Measurements from ENCODE around the gene GRAP2. TPM values are rescaled to one million over a fixed set of nuclear protein-coding genes. Genes with fewer than 3 reads are reported as not detected.

The GRAP2 gene
- polyA plus RNA-seq, 1 of the 3 experiments (the other 2 are of a cell fraction) = 0.13 TPM

GRCh38 chr22:39974065-39974464 lies 73.2 kb downstream of the GRAP2 start:
- Histone ChIP-seq H4K20me1 (ENCODE audit: insufficient read depth) (no peaks in the 10 kb centered on the region), H3K9ac (no peak overlapping the region), H3K79me2 (ENCODE audit: insufficient read depth) (no peaks in the 10 kb centered on the region), H3K27me3 (ENCODE audit: insufficient read depth) (no peaks in the 10 kb centered on the region), H3K9me2 (no peaks in the 10 kb centered on the region), H3K27ac (ENCODE audit: low read depth in 2 of 2, low read length in 1 of 2) (no peak overlapping the region), H3K4me2 (no peak overlapping the region), H3K4me1 (ENCODE audit: control insufficient read depth in 1 of 2, insufficient read depth in 2 of 2, low read depth in 1 of 2, low read length in 1 of 2) (no peaks in the 10 kb centered on the region), H3K4me3 (ENCODE audit: low read depth in 2 of 2, low read length in 1 of 2) (no peak overlapping the region), H3F3A (replicated peaks; ENCODE audit: insufficient read depth) (no peaks in the 10 kb centered on the region), H3K9me3 (no peaks in the 10 kb centered on the region), H3K36me3 (replicated peaks in 1 of 2; ENCODE audit: control insufficient read depth in 1 of 2, insufficient read depth in 2 of 2, low read length in 1 of 2) (no peaks in the 10 kb centered on the region), H2AFZ (ENCODE audit: low read depth) (no peak overlapping the region)
- TF ChIP-seq TEAD4 (IDR thresholded peaks at IDR 0.05; ENCODE audit: borderline replicate concordance, insufficient read depth) (no peak), ELF1 (IDR thresholded peaks at IDR 0.05) (no peak), GATA2 (CRISPR knock-in tag; IDR thresholded peaks at IDR 0.05) (no peak), YY1 (IDR thresholded peaks at IDR 0.05; ENCODE audit: low read depth) (no peak), IRF3 (IDR thresholded peaks at IDR 0.05; ENCODE audit: low read depth, low read length) (no peak), PBX3 (IDR thresholded peaks at IDR 0.05) (no peak), EP300 (IDR thresholded peaks at IDR 0.05; ENCODE audit: borderline replicate concordance in 1 of 2, low read depth in 1 of 2, low read length in 1 of 2) (no peak), MAX (IDR thresholded peaks at IDR 0.05; ENCODE audit: low read depth) (no peak), CTCF (IDR thresholded peaks at IDR 0.05) (no peak), USF2 (IDR thresholded peaks at IDR 0.05; ENCODE audit: borderline replicate concordance, low read depth, low read length) (no peak), POLR2AphosphoS5 (IDR thresholded peaks at IDR 0.05; ENCODE audit: low read depth, low read length) (no peak), NRF1 (IDR thresholded peaks at IDR 0.05; ENCODE audit: low read depth, low read length) (no peak), EZH2phosphoT487 (IDR thresholded peaks at IDR 0.05; ENCODE audit: borderline replicate concordance, low read depth) (no peak), USF1 (IDR thresholded peaks at IDR 0.05; ENCODE audit: borderline replicate concordance, low read depth) (no peak), REST (IDR thresholded peaks at IDR 0.05; ENCODE audit: low read depth, low read length) (no peak), FOXM1 (IDR thresholded peaks at IDR 0.05; ENCODE audit: low read depth) (no peak), RCOR1 (IDR thresholded peaks at IDR 0.05; ENCODE audit: low read length) (no peak), FOXJ3 (CRISPR knock-in tag; IDR thresholded peaks at IDR 0.05) (no peak), MXI1 (IDR thresholded peaks at IDR 0.05; ENCODE audit: low read depth, low read length) (no peak)
- ChIA-PET POLR2A (no interaction called here), CTCF (no interaction called here)
- DNase-seq = no peak
- WGBS (ENCODE audit: low lambda C conversion rate) = 78% methylated on average over 5 of the region's 5 CpGs
